Measurements from ENCODE around the gene MFSD12.

The MFSD12 gene

GRCh38 chr19:3603121-3603811, 45.9 kb upstream of the MFSD12 start:
- TF ChIP-seq CTCF (IDR thresholded peaks at IDR 0.05), result no peak

- TF ChIP-seq CTCF (IDR thresholded peaks at IDR 0.05), result no peak
These were observed 43.6 kb upstream of the MFSD12 start for GRCh38 chr19:3601021-3601420.

- TF ChIP-seq CTCF (IDR thresholded peaks at IDR 0.05), result no peak
These were observed 42.4 kb upstream of the MFSD12 start for GRCh38 chr19:3599776-3600187.

- no peak for TF ChIP-seq CTCF (IDR thresholded peaks at IDR 0.05)
These were observed 38.2 kb upstream of the MFSD12 start for GRCh38 chr19:3595521-3596061.

- TF ChIP-seq CTCF (IDR thresholded peaks at IDR 0.05), result no peak
These were observed 35.8 kb upstream of the MFSD12 start for GRCh38 chr19:3593156-3593555.

GRCh38 chr19:3591876-3592613, 34.7 kb upstream of the MFSD12 start:
- TF ChIP-seq CTCF (IDR thresholded peaks at IDR 0.05), result no peak

- TF ChIP-seq CTCF (IDR thresholded peaks at IDR 0.05), result no peak
These were observed 33.7 kb upstream of the MFSD12 start for GRCh38 chr19:3590991-3591659.

Measured in LNCAP (cell line).